Nephron (organoid): ENCODE measurements around the gene PODN.

Experiments
- H3K27ac Mint-ChIP-seq, 3 experiments: 2 replicates each; pipeline ENCODE4 v1.8.0; 2020; ENCODE audit warnings: mixed read lengths in 3 of 3, mild to moderate bottlenecking in 2 of 3, moderate library complexity in 1 of 3
- H3K27me3 Mint-ChIP-seq: 2 replicates; pipeline ENCODE4 v1.8.0; 2021; ENCODE audit warnings: low read depth, mild to moderate bottlenecking, moderate library complexity, mixed read lengths
- H3K36me3 Mint-ChIP-seq: 2 replicates; pipeline ENCODE4 v1.8.0; 2020; ENCODE audit warnings: low read depth, mixed read lengths
- H3K4me1 Mint-ChIP-seq: 2 replicates; pipeline ENCODE4 v1.8.0; 2020; ENCODE audit warnings: mixed read lengths
- H3K4me3 Mint-ChIP-seq, 3 experiments: 2 replicates each; pipeline ENCODE4 v1.8.0; 2020; ENCODE audit warnings: mild to moderate bottlenecking in 3 of 3, mixed read lengths in 3 of 3, moderate library complexity in 2 of 3
- H3K9me3 Mint-ChIP-seq: 2 replicates; pipeline ENCODE4 v1.8.0; 2020; ENCODE audit warnings: mixed read lengths
- TF ChIP-seq, protein P1 (sequence below), 3 experiments: fragments of 200-600 bp; sonication (generic); IDR thresholded peaks; one replicate each; pipeline ENCODE4 v1.5.0; 2021; ENCODE audit warnings: antibody characterized with exemption in 3 of 3; ENCODE audit not compliant: unreplicated experiment in 3 of 3

PODN gene

DNA sequence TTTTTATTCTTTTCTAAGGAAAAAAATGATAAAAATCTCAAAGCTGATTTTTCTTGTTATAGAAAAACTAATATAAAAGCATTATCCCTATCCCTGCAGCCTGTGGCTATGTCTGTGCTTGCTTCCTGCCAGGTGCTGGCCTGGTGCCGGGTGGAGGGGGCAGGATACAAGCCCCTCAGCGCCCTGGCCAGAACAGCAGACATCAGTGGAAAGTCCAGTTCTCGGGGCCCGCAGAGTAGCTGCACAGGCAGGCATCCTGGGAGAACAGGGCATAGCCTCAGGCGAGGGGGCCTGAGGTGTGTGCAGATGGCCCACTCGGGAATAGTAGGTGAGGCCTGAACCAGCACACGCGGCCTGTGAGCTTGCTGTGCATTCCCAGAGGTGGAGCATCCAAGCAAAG, 23.4 kb downstream of the PODN start:
- Mint-ChIP-seq H3K4me3 (no peak overlapping the region), H3K4me1 (peaks cover 15% of the 10 kb centered on the region), H3K27me3 (peaks cover 13% of the 10 kb centered on the region), H3K36me3 (no peaks in the 10 kb centered on the region), H3K27ac (no peak overlapping the region), H3K9me3 (no peaks in the 10 kb centered on the region)
- TF ChIP-seq, protein P1, sequence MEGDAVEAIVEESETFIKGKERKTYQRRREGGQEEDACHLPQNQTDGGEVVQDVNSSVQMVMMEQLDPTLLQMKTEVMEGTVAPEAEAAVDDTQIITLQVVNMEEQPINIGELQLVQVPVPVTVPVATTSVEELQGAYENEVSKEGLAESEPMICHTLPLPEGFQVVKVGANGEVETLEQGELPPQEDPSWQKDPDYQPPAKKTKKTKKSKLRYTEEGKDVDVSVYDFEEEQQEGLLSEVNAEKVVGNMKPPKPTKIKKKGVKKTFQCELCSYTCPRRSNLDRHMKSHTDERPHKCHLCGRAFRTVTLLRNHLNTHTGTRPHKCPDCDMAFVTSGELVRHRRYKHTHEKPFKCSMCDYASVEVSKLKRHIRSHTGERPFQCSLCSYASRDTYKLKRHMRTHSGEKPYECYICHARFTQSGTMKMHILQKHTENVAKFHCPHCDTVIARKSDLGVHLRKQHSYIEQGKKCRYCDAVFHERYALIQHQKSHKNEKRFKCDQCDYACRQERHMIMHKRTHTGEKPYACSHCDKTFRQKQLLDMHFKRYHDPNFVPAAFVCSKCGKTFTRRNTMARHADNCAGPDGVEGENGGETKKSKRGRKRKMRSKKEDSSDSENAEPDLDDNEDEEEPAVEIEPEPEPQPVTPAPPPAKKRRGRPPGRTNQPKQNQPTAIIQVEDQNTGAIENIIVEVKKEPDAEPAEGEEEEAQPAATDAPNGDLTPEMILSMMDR (IDR thresholded peaks at IDR 0.05; ENCODE audit: unreplicated experiment in 3 of 3): no peak

DNA sequence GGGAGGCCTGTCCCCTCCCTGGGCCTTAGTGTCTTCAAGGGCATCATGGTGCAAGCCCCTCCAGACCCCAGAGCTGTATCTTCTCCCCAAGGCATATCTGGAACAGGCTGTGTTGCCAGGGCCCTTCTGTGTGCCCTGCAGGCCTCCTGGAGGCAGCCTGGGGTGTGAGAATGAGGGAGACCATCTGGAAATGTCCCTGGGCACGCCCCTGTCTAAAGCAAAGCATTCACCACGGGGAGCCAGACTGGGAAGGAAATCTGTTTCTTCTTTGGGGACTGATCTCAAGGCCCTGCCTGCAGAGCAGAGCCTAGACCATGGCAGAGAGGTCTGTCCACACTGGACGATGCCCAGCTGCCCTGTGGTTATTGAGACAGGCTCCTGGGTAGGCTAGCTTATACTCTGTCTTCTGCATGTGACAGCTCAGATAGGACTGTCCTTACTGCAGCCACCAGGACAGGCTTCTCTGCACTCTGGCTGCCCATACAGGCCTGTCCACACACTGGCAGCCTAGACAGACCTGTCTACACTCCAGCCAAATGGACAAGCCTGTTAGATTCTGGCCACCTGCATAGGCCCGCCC, 24.6 kb downstream of the PODN start:
- peaks cover 15% of the 10 kb centered on the region for H3K4me1 Mint-ChIP-seq
- H3K9me3 Mint-ChIP-seq: no peaks in the 10 kb centered on the region
- H3K4me3 Mint-ChIP-seq: no peak overlapping the region
- H3K27me3 Mint-ChIP-seq: peaks cover 13% of the 10 kb centered on the region
- TF ChIP-seq, protein P1 (IDR thresholded peaks at IDR 0.05; ENCODE audit: unreplicated experiment in 3 of 3): no peak
- H3K27ac Mint-ChIP-seq: no peak overlapping the region
- H3K36me3 Mint-ChIP-seq: no peaks in the 10 kb centered on the region

DNA sequence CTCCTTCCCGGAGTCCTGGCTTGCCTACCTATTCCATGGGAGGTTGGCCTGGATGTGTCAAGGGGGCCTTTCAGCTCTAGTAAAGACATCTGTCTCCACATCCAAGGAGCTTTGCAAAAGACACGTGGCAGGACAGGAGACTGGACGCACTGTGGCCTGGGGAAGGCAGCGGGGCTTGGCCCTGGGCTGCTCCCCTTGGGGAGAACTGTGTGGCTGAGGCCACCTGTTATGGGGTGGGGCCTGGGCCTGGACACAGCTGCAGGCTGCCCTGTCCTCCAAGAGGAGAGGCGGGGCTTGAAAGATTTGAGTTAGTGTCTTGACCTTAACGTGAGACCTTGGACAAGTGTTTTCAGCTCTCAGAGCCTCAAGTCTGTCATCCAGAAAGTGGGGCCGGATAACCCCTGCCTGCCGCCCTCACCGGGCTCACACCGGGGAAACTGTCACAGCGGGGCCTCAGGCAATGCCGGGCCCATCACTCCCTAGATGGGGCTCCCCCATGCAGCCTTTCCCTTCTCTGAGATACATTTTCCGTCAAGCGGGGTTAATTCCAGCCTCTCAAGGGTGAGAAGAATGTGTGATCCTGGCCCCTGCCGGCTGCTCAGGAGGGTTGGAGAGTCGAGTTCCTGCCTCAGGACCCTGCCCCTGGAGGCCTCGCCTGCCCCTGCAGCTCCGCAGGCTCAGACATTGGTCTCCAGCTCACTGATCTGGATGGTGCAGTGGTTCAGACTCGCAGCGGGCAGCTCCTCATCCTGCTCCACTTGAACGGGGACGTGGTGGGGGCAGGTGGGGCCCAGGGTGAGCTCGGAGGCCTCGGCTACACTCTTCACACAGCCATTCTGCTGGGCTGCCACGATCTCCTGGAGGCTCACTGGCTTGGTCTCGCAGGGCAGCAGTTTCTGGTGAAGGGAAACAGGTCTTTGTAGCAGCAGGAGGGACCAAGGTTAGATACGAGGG, 25.6 kb downstream of the PODN start:
- Mint-ChIP-seq H3K36me3 (no peaks in the 10 kb centered on the region), H3K27ac (no peak overlapping the region), H3K27me3 (peaks cover 13% of the 10 kb centered on the region), H3K4me1 (peaks cover 11% of the 10 kb centered on the region), H3K9me3 (no peaks in the 10 kb centered on the region), H3K4me3 (no peak overlapping the region)
- TF ChIP-seq, protein P1 (IDR thresholded peaks at IDR 0.05; ENCODE audit: unreplicated experiment in 3 of 3): peak in 1 of 3 experiments; percentile 18

DNA sequence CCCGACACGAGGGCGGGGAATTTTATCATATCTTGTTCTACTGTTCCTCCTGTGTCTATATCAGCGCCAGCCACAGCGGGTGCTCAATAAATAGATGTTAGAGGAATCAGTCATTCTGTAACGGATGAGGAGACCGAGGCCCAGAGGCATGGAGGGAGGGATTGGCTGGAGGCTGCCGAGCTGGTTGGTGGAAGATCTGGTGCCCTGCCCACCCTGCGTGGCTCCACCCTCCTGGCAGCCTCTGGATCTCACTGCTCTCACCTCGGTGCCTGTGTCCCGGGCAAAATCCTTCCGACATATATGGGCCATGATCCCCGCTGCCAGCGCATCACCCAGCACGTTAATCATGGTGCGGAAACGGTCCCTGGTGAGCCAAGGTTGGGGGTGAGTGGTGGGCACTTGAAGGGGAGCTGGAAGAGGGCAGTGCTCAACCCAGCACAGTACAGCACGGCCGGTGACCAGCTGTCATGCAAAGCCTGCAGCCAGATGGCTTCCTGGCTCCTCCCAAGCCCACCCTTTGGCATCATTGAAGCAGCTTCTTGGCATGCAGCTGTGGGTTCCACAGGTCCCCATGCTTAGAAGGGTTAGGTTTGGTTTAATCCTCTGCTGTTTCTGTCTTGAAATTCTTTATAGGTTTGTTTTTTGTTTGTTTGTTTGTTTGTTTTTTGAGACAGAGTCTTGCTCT, 26.7 kb downstream of the PODN start:
- Mint-ChIP-seq H3K9me3 (no peaks in the 10 kb centered on the region), H3K4me1 (no peaks in the 10 kb centered on the region), H3K36me3 (no peaks in the 10 kb centered on the region), H3K27ac (no peak overlapping the region), H3K27me3 (peaks cover 3% of the 10 kb centered on the region), H3K4me3 (no peak overlapping the region)
- TF ChIP-seq, protein P1 (IDR thresholded peaks at IDR 0.05; ENCODE audit: unreplicated experiment in 3 of 3): no peak

DNA sequence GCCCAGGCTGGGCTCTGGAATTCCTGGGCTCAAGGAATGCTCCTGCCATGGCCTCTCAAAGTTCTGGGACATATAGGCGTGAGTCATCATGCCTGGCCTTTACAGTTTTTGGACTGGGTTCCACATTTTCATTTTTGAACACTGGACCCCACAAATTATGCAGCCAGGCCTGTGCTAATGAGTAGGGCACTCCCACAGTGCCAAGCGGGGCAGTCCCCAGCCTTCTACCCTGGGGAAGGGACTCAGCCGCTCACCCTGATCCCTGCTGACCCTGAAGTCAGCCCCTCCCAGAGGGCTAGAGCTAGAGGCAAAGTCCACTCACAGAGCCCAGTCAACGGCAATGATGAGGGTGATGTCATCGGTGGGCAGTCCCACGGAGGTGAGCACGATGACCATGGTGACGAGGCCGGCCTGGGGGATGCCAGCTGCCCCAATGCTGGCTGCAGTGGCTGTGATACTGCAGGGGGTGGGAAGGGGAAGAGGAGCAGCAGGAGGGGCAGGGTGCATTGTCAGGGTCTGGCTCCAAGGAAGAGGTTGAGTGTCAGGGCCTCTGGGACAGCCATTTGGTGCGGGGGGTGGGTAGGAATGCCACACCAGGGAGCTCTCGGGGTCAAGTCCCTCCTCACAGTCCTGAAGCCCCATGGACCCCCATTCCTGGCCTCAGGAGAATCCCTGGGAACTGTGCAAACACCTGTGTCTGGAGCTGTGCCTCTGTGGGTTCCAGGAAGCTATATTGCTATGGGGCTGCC, 27.6 kb downstream of the PODN start:
- no peak overlapping the region for H3K27ac Mint-ChIP-seq
- no peak overlapping the region for H3K4me3 Mint-ChIP-seq
- H3K27me3 Mint-ChIP-seq: no peaks in the 10 kb centered on the region
- no peaks in the 10 kb centered on the region for H3K4me1 Mint-ChIP-seq
- no peaks in the 10 kb centered on the region for H3K9me3 Mint-ChIP-seq
- H3K36me3 Mint-ChIP-seq: no peaks in the 10 kb centered on the region
- TF ChIP-seq, protein P1 (IDR thresholded peaks at IDR 0.05; ENCODE audit: unreplicated experiment in 3 of 3): no peak
